HepG2 (cell line): ENCODE results near the gene PXT1. TPM values are rescaled to one million over a fixed set of nuclear protein-coding genes. Genes with fewer than 3 reads are reported as not detected.

Experiments used
- ATF7-NPFF ChIP-seq: sonication (generic); formaldehyde crosslinking; IDR thresholded peaks from 2 replicates; pipeline ENCODE4 v1.8.1; 2023; ENCODE audit warnings: mild to moderate bottlenecking, low read depth, missing genetic modification reagents, moderate library complexity
- BORCS8-MEF2B ChIP-seq: sonication (generic); formaldehyde crosslinking; IDR thresholded peaks from 2 replicates; pipeline ENCODE4 v1.8.0; 2022; ENCODE audit warnings: mild to moderate bottlenecking, missing genetic modification reagents
- EP300 ChIP-seq, 3 experiments: sonication (generic) in 1 of 3; formaldehyde crosslinking in 1 of 3; IDR thresholded peaks; 2 replicates each; pipeline versions ENCODE4 v1.5.1 to v1.6.1; 2011 to 2020; ENCODE audit warnings: low read depth in 2 of 3, low read length in 2 of 3, borderline replicate concordance in 1 of 3, improper control_type of control experiment in 1 of 3, mild to moderate bottlenecking in 1 of 3, missing genetic modification reagents in 1 of 3, moderate library complexity in 1 of 3
- ERF ChIP-seq: IDR thresholded peaks from 2 replicates; pipeline ENCODE4 v1.6.1; 2018; ENCODE audit warnings: missing biosample characterization, missing genetic modification reagents
- GABPB1 ChIP-seq: IDR thresholded peaks from 2 replicates; pipeline ENCODE4 v1.6.1; 2016; ENCODE audit warnings: mild to moderate bottlenecking, missing genetic modification reagents, moderate library complexity, missing compliant biosample characterization
- GTF3A ChIP-seq: sonication (generic); formaldehyde crosslinking; conservative IDR thresholded peaks from 2 replicates; pipeline ENCODE4 v1.4.0; 2020; ENCODE audit warnings: mild to moderate bottlenecking, missing genetic modification reagents
- HMGA1 ChIP-seq: sonication (generic); formaldehyde crosslinking; conservative IDR thresholded peaks from 2 replicates; pipeline ENCODE4 v1.4.0; 2020; ENCODE audit warnings: missing genetic modification reagents
- JUNB ChIP-seq: sonication (generic); formaldehyde crosslinking; IDR thresholded peaks from 2 replicates; pipeline ENCODE4 v1.8.0; 2022; ENCODE audit warnings: missing genetic modification reagents, mild to moderate bottlenecking, borderline replicate concordance
- MAFK ChIP-seq, 2 experiments: IDR thresholded peaks in 1 of 2; conservative IDR thresholded peaks in 1 of 2; 2 replicates each; pipeline ENCODE4 v1.6.1; 2011; ENCODE audit warnings: improper control_type of control experiment in 2 of 2, low read length in 2 of 2
- MBD4 ChIP-seq: IDR thresholded peaks from 2 replicates; pipeline ENCODE4 v1.6.1; 2012; ENCODE audit warnings: low read length, inconsistent platforms, borderline replicate concordance
- RNF2 ChIP-seq: fragments of 450-650 bp; conservative IDR thresholded peaks from 2 replicates; pipeline ENCODE4 v1.6.1; 2016; ENCODE audit warnings: low read depth
- SETDB1 ChIP-seq: sonication (generic); formaldehyde crosslinking; IDR thresholded peaks from 2 replicates; pipeline ENCODE4 v1.5.1; 2020; ENCODE audit warnings: missing genetic modification reagents, mild to moderate bottlenecking, borderline replicate concordance
- ZMAT3 ChIP-seq: sonication (generic); formaldehyde crosslinking; conservative IDR thresholded peaks from 2 replicates; pipeline ENCODE4 v1.7.0; 2021; ENCODE audit warnings: missing genetic modification reagents
- ZMYM4 ChIP-seq: sonication (generic); formaldehyde crosslinking; IDR thresholded peaks from 2 replicates; pipeline ENCODE4 v1.8.1; 2023; ENCODE audit warnings: mild to moderate bottlenecking, missing genetic modification reagents
- ZNF230 ChIP-seq: sonication (generic); formaldehyde crosslinking; IDR thresholded peaks from 2 replicates; pipeline ENCODE4 v1.4.0; 2020; ENCODE audit warnings: mild to moderate bottlenecking, missing genetic modification reagents
- ZNF234 ChIP-seq: sonication (generic); formaldehyde crosslinking; conservative IDR thresholded peaks from 2 replicates; pipeline ENCODE4 v1.5.1; 2020; ENCODE audit warnings: mild to moderate bottlenecking, missing genetic modification reagents
- ZNF432 ChIP-seq: sonication (generic); formaldehyde crosslinking; IDR thresholded peaks from 2 replicates; pipeline ENCODE4 v1.5.0; 2020; ENCODE audit warnings: missing genetic modification reagents, mild to moderate bottlenecking, borderline replicate concordance
- ZNF567 ChIP-seq: sonication (generic); formaldehyde crosslinking; IDR thresholded peaks from 2 replicates; pipeline ENCODE4 v1.8.1; 2023; ENCODE audit warnings: mild to moderate bottlenecking, missing genetic modification reagents, borderline replicate concordance
- ZNF572 ChIP-seq: sonication (generic); formaldehyde crosslinking; IDR thresholded peaks from 2 replicates; pipeline ENCODE4 v1.5.1; 2020; ENCODE audit warnings: mild to moderate bottlenecking, missing genetic modification reagents
- ZNF598 ChIP-seq: sonication (generic); formaldehyde crosslinking; IDR thresholded peaks from 2 replicates; pipeline ENCODE4 v1.5.1; 2020; ENCODE audit warnings: mild to moderate bottlenecking, missing genetic modification reagents, borderline replicate concordance
- ZNF629 ChIP-seq: sonication (generic); formaldehyde crosslinking; conservative IDR thresholded peaks from 2 replicates; pipeline ENCODE4 v1.5.0; 2020; ENCODE audit warnings: missing genetic modification reagents
- ZNF788 ChIP-seq: sonication (generic); formaldehyde crosslinking; IDR thresholded peaks from 2 replicates; pipeline ENCODE4 v1.5.0; 2020; ENCODE audit warnings: mild to moderate bottlenecking, missing genetic modification reagents, borderline replicate concordance
- polyA plus RNA-seq, 8 experiments: library from polyadenylated mRNA; depleted of rRNA in 3 of 8; stranded (reverse) in 7 of 8; unstranded in 1 of 8; fragments of >200 nt; fragmentation: Illumina TruSeq in 4 of 8; extraction: Trizol in 4 of 8; gene quantifications; 2 replicates each; pipeline versions ENCODE4 v1.2.1 to v1.2.3, GENCODE V29; 2011 to 2016; ENCODE audit warnings: low read depth in 4 of 8, missing spikeins in 1 of 8, mixed read lengths in 1 of 8; ENCODE audit not compliant: insufficient read depth in 1 of 8
- total RNA-seq, 5 experiments: library from RNA; depleted of rRNA; stranded (reverse); fragments of >200 nt; fragmentation: Illumina TruSeq; extraction: Trizol; gene quantifications; 2 replicates each; pipeline ENCODE4 v1.2.3, GENCODE V29; 2016; ENCODE audit warnings: low read depth in 1 of 5
- TF ChIP-seq, protein P1 (sequence below): sonication (generic); formaldehyde crosslinking; IDR thresholded peaks from 2 replicates; pipeline ENCODE4 v1.4.0; 2020; ENCODE audit warnings: missing genetic modification reagents
- TF ChIP-seq, protein P2 (sequence below): sonication (generic); formaldehyde crosslinking; IDR thresholded peaks from 2 replicates; pipeline ENCODE4 v1.5.1; 2020; ENCODE audit warnings: mild to moderate bottlenecking, missing genetic modification reagents, borderline replicate concordance

PXT1 gene
- total and polyA plus RNA-seq, 2 of the 13 experiments (the other 11 are each of a cell fraction or from before 2014, with no cell fraction given): 0.04 TPM; not detected in 1

DNA sequence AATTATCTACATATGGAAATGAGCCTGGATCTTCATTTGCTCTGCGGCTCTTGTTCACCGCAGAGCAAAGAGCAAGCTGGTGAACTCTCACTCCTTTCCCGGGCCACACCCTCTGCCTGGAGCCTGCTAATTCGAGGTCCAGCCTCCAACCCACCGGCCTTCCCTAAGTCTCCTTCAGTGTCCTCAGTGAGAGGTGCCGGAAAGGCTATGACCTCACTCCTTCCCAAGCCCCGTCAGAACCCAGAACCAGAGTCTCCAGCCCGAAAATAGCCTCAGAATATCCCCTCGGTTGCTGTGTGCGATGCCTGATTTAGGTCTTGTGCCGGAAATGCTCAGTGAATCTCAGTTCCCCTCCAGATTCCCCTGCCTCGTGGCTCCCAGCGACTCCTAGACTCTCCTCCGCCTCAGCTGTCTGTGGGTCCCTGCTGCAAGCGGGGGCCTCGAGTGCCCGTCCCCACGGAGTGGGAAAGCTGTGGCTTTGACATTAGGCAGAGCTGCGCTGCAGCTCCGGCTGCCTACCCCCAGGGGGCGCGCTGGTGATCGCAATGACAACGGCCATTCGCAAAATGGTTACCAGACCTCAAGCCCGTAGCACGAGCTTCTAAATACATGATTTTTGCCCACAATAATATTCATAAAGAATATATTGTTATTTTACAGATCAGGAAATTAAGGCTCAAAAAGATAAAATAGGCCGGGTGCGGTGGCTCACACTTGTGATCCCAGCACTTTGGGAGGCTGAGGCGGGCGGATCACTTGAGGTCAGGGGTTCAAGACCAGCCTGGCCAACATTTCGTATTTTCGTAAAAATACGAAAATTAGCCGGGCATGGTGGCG is 101.8 kb downstream of the PXT1 start (continued):
- TF ChIP-seq GTF3A (no peak), MAFK (conservative IDR thresholded peaks at IDR 0.05 in 1 of 2, IDR thresholded peaks at IDR 0.05 in 1 of 2; ENCODE audit: low read length in 2 of 2) (no peak), SETDB1 (no peak), ZNF234 (no peak), ZNF598 (CRISPR knock-in tag) (no peak), HMGA1 (CRISPR knock-in tag) (no peak), ZNF432 (CRISPR knock-in tag) (no peak), ZNF788 (CRISPR knock-in tag) (no peak), ZNF572 (CRISPR knock-in tag) (peak; percentile 85; the same call in 1 of the 2 replicates), ZNF629 (no peak), MBD4 (no peak), ERF (CRISPR knock-in tag) (0 out of 2 replicates have a peak, but pooled peaks have one; percentile 25), ZNF567 (no peak), JUNB (CRISPR knock-in tag) (no peak), ZMAT3 (CRISPR knock-in tag) (no peak), ZNF230 (CRISPR knock-in tag) (peak; percentile 76; the same call in 1 of the 2 replicates), ATF7-NPFF (no peak), GABPB1 (no peak; the same call in 1 of the 2 replicates), RNF2 (peak; percentile 84; the same call in 1 of the 2 replicates), ZMYM4 (CRISPR knock-in tag) (peak; percentile 21; the same call in 1 of the 2 replicates), BORCS8-MEF2B (no peak), EP300 (IDR thresholded peaks at IDR 0.05; ENCODE audit: low read depth in 2 of 2, low read length in 2 of 2) (no peak), EP300 (CRISPR knock-in tag; IDR thresholded peaks at IDR 0.05; ENCODE audit: borderline replicate concordance) (no peak)
- TF ChIP-seq, protein P1, sequence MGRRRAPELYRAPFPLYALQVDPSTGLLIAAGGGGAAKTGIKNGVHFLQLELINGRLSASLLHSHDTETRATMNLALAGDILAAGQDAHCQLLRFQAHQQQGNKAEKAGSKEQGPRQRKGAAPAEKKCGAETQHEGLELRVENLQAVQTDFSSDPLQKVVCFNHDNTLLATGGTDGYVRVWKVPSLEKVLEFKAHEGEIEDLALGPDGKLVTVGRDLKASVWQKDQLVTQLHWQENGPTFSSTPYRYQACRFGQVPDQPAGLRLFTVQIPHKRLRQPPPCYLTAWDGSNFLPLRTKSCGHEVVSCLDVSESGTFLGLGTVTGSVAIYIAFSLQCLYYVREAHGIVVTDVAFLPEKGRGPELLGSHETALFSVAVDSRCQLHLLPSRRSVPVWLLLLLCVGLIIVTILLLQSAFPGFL (CRISPR knock-in tag): no peak
- TF ChIP-seq, protein P2, sequence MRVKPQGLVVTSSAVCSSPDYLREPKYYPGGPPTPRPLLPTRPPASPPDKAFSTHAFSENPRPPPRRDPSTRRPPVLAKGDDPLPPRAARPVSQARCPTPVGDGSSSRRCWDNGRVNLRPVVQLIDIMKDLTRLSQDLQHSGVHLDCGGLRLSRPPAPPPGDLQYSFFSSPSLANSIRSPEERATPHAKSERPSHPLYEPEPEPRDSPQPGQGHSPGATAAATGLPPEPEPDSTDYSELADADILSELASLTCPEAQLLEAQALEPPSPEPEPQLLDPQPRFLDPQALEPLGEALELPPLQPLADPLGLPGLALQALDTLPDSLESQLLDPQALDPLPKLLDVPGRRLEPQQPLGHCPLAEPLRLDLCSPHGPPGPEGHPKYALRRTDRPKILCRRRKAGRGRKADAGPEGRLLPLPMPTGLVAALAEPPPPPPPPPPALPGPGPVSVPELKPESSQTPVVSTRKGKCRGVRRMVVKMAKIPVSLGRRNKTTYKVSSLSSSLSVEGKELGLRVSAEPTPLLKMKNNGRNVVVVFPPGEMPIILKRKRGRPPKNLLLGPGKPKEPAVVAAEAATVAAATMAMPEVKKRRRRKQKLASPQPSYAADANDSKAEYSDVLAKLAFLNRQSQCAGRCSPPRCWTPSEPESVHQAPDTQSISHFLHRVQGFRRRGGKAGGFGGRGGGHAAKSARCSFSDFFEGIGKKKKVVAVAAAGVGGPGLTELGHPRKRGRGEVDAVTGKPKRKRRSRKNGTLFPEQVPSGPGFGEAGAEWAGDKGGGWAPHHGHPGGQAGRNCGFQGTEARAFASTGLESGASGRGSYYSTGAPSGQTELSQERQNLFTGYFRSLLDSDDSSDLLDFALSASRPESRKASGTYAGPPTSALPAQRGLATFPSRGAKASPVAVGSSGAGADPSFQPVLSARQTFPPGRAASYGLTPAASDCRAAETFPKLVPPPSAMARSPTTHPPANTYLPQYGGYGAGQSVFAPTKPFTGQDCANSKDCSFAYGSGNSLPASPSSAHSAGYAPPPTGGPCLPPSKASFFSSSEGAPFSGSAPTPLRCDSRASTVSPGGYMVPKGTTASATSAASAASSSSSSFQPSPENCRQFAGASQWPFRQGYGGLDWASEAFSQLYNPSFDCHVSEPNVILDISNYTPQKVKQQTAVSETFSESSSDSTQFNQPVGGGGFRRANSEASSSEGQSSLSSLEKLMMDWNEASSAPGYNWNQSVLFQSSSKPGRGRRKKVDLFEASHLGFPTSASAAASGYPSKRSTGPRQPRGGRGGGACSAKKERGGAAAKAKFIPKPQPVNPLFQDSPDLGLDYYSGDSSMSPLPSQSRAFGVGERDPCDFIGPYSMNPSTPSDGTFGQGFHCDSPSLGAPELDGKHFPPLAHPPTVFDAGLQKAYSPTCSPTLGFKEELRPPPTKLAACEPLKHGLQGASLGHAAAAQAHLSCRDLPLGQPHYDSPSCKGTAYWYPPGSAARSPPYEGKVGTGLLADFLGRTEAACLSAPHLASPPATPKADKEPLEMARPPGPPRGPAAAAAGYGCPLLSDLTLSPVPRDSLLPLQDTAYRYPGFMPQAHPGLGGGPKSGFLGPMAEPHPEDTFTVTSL (CRISPR knock-in tag): no peak
